Tibial artery (tissue), 4 donors: ENCODE results near the gene CPPED1.

Source experiments
- DNase-seq, 2 donors: peaks; one replicate each; pipeline ENCODE4 v3.0.0-alpha.2; 2019
- H3K27ac ChIP-seq, 2 donors: fragments of 200-600 bp; sonication (generic) in 1 of 2; 1 replicate in 1 of 2; 2 replicates in 1 of 2; pipeline ENCODE4 v1.5.1; 2018 to 2019; ENCODE audit warnings: mild to moderate bottlenecking in 1 of 2
- H3K27me3 ChIP-seq, 2 donors: fragments of 200-600 bp; sonication (generic) in 1 of 2; one replicate each; pipeline versions ENCODE4 v1.5.1 to v1.6.0; 2016 to 2019
- H3K36me3 ChIP-seq, 3 donors: fragments of 200-600 bp; sonication (generic) in 2 of 3; one replicate each; pipeline ENCODE4 v1.5.1; 2016 to 2019; ENCODE audit warnings: mild to moderate bottlenecking in 2 of 3
- H3K4me1 ChIP-seq, 4 donors: fragments of 200-600 bp; sonication (generic) in 2 of 4; 1 replicate in 3 of 4; 2 replicates in 1 of 4; pipeline ENCODE4 v1.5.1; 2016 to 2019
- H3K4me3 ChIP-seq, 2 donors: fragments of 200-600 bp; sonication (generic) in 1 of 2; 1 replicate in 1 of 2; 2 replicates in 1 of 2; pipeline ENCODE4 v1.5.1; 2018 to 2019; ENCODE audit warnings: mild to moderate bottlenecking in 2 of 2
- H3K9me3 ChIP-seq, 3 donors: fragments of 200-600 bp; sonication (generic) in 1 of 3; one replicate each; pipeline ENCODE4 v1.5.1; 2016 to 2019
- intact Hi-C: fragments of 100-400 bp; cut with DNase I; formaldehyde crosslinking; loops from one replicate; pipeline ENCODE4 v1.15.0; 2023; ENCODE audit warnings: low total_unique reads
- TF ChIP-seq, protein P1 (sequence below), 2 experiments: fragments of 200-600 bp in 1 of 2; fragments of 450-650 bp in 1 of 2; IDR thresholded peaks; one replicate each; pipeline ENCODE4 v1.5.1; 2017 to 2019; ENCODE audit warnings: antibody characterized with exemption in 2 of 2, mild to moderate bottlenecking in 1 of 2, moderate library complexity in 1 of 2

Gene CPPED1

DNA sequence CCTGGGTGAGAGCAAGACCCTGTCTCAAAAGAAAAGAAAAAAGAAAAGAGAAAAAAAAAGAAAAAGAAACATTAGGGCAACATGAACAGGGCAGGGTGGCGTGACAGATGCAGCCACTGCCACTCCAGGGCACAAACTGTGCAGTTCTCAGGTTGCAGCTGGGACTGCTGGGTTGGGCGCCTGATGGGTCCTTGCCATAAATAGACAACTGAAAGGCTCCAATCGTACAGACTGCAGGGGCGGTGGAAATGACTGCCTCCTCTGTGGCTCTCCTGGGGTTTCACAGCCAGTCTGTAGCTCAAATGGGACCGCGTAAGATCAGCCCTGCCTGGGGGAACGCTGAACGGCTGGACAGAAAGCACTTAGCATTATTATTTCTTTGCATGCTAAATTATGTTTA lies 130.7 kb downstream of the CPPED1 start:
- intact Hi-C loops, result no loop called here
- no peak for DNase-seq
- no peaks in the 10 kb centered on the region for H3K4me1 ChIP-seq
- TF ChIP-seq, protein P1, sequence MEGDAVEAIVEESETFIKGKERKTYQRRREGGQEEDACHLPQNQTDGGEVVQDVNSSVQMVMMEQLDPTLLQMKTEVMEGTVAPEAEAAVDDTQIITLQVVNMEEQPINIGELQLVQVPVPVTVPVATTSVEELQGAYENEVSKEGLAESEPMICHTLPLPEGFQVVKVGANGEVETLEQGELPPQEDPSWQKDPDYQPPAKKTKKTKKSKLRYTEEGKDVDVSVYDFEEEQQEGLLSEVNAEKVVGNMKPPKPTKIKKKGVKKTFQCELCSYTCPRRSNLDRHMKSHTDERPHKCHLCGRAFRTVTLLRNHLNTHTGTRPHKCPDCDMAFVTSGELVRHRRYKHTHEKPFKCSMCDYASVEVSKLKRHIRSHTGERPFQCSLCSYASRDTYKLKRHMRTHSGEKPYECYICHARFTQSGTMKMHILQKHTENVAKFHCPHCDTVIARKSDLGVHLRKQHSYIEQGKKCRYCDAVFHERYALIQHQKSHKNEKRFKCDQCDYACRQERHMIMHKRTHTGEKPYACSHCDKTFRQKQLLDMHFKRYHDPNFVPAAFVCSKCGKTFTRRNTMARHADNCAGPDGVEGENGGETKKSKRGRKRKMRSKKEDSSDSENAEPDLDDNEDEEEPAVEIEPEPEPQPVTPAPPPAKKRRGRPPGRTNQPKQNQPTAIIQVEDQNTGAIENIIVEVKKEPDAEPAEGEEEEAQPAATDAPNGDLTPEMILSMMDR (IDR thresholded peaks at IDR 0.05), result no peak
- peaks cover 4 to 5% (median 5%) of the 10 kb centered on the region in 3 donors for H3K36me3 ChIP-seq
- peaks cover 0 to 17% (median 0%) of the 10 kb centered on the region in 3 donors for H3K9me3 ChIP-seq
- no peaks in the 10 kb centered on the region for H3K27me3 ChIP-seq
- H3K4me3 ChIP-seq, result no peak overlapping the region
- H3K27ac ChIP-seq, result no peak overlapping the region

DNA sequence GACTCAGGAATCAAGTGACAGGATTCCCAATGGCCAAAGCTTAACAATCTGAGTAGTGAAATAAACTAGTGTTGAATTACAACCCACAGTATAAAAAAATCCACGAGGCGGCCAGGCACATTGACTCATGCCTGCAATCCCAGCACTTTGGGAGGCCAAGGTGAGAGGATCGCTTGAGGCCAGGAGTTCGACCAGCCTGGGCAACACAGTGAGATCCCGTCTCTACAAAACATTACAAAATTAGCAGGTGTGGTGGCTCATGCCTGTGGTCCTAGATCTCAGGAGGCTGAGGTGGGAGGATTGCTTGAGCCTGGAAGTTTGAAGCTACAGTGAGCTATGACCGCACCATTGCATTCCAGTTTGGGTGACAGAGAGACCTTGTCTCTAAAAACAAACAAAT lies 133.8 kb downstream of the CPPED1 start:
- Histone ChIP-seq H3K27ac (no peak overlapping the region), H3K36me3 (peaks cover 4 to 7% (median 5%) of the 10 kb centered on the region in 3 donors), H3K4me1 (no peaks in the 10 kb centered on the region), H3K27me3 (no peaks in the 10 kb centered on the region), H3K4me3 (no peak overlapping the region), H3K9me3 (peaks cover 0 to 38% (median 7%) of the 10 kb centered on the region in 3 donors)
- TF ChIP-seq, protein P1 (IDR thresholded peaks at IDR 0.05), result no peak
- intact Hi-C loops, result no loop called here
- DNase-seq, result no peak

DNA sequence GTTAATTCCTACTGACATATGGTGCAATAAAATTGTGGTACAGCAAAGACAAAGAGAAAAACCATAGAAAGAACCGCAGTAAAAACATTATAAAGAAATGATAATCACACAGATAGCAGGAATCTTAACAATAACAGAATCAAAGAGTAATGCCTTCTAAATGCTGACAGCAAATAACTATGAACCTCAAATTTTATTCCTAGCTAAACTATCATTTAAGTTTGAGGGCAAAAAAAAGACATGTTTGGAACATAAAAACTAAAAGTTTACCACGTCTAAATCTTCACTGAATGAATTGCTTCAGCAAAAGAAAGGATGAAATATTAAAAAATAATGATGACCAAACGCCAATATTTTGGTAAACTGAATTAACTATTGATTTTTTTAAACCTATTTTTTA lies 135.8 kb downstream of the CPPED1 start:
- no peaks in the 10 kb centered on the region for H3K4me1 ChIP-seq

DNA sequence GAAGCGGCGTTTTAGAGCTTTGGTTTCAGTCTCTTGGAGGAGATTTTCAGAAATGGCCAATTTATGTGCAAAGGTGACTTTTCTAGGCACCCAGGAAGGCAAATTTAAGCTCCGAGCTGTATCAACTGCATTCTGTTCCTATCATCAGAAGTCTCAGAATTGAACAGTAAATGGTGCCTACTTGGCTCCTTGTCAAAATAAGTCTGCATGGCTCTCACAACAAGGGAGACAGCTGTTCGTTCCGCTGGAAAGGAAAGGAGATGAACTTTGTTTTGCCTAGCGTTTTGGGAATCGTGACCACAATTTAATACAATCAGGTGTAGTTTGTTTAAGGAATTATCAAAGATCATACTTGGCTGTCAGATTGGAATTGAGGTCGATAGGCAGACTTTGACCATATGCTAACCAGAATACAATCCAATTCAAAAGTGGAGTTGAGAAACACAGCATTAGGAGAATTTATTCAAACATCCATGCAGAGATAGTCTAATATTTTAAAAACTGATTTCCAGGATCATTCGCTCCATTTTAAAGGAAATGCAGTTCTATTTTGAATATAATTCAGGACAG lies 139.4 kb downstream of the CPPED1 start:
- Histone ChIP-seq H3K27ac (no peak overlapping the region), H3K9me3 (peaks cover 0 to 34% (median 7%) of the 10 kb centered on the region in 3 donors), H3K27me3 (no peaks in the 10 kb centered on the region), H3K4me3 (no peak overlapping the region), H3K4me1 (no peaks in the 10 kb centered on the region), H3K36me3 (peaks cover 0 to 28% (median 26%) of the 10 kb centered on the region in 3 donors)
- intact Hi-C loops, result no loop called here
- DNase-seq, result no peak
- TF ChIP-seq, protein P1 (IDR thresholded peaks at IDR 0.05), result no peak

More for the DNA sequence above, 135.8 kb downstream of the CPPED1 start:
- Histone ChIP-seq H3K9me3 (peaks cover 0 to 38% (median 7%) of the 10 kb centered on the region in 3 donors), H3K36me3 (peaks cover 4 to 25% (median 21%) of the 10 kb centered on the region in 3 donors), H3K27me3 (no peaks in the 10 kb centered on the region), H3K4me3 (no peak overlapping the region), H3K27ac (no peak overlapping the region)
- TF ChIP-seq, protein P1 (IDR thresholded peaks at IDR 0.05), result no peak
- intact Hi-C loops, result no loop called here
- DNase-seq, result no peak

DNA sequence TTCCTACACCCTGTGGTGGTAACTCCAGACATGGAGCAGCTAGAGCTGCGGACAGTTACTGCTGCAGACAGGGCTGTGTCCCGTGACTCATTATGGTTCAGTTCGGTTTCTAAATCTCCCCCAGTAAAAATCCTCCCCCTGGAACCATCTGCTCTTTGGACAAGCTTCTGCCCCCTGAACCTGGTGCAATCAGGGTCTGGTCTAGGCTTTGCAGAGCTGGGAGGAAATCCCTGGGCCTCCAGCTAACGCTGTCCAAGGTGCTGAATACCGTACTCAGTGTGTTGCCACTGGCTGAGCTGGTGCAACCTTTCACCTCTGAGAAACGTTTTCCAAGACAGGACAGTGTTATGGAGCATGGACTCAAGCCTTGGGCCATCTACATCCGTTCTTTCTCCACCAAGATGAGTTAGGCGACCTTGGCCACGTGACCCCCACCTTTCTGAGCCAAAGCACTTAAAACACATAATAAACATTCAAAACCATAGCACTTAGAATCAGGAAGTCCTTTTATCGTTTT lies 142.0 kb downstream of the CPPED1 start:
- Histone ChIP-seq H3K27me3 (no peaks in the 10 kb centered on the region), H3K36me3 (peaks cover 0 to 26% (median 23%) of the 10 kb centered on the region in 3 donors), H3K9me3 (peaks cover 0 to 30% (median 18%) of the 10 kb centered on the region in 3 donors), H3K4me1 (no peaks in the 10 kb centered on the region), H3K4me3 (no peak overlapping the region), H3K27ac (no peak overlapping the region)
- no peak for DNase-seq
- intact Hi-C loops, result no loop called here
- TF ChIP-seq, protein P1 (IDR thresholded peaks at IDR 0.05), result no peak
